Ovary (tissue), 3 donors: ENCODE results near the gene PAX2.

Experiments
- CTCF ChIP-seq, 3 donors: fragments of 450-650 bp in 2 of 3; fragments of 200-600 bp in 1 of 3; IDR thresholded peaks; one replicate each; pipeline versions ENCODE4 v1.5.1 to v1.8.0; 2016 to 2022; ENCODE audit warnings: antibody characterized with exemption in 3 of 3, mild to moderate bottlenecking in 1 of 3
- EP300 ChIP-seq: sonication (generic); formaldehyde crosslinking; IDR thresholded peaks from one replicate; pipeline ENCODE4 v1.6.1; 2017; ENCODE audit warnings: antibody characterized with exemption
- POLR2A ChIP-seq: fragments of 450-650 bp; IDR thresholded peaks from one replicate; pipeline ENCODE4 v1.6.1; 2017; ENCODE audit warnings: antibody characterized with exemption, mild to moderate bottlenecking, moderate library complexity
- donor health status: DM: no; HTN: no; CAD: no.

DNA sequence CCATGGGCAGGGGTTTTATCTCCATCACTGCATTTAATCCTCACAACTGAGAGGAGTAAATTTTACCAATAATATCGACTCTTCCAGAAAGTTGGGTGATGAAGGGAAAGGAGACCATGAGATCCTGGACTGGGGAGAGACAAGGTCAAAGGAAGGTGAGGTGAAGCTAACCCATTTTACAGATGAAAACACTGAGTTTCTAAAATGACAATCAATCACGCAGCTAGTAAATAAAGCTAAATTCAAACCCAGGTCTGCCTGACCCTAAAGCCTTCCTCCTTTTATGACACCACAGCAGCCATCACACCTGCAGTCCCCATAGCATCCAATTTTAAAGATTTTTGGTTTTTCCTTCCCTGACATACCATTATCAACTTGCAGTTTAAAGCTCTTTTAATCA lies 103.4 kb downstream of the PAX2 start:
- no peak for TF ChIP-seq POLR2A
- no peak for TF ChIP-seq CTCF (IDR thresholded peaks at IDR 0.05)
- no peak for TF ChIP-seq EP300
